AG04450 (cell line): ENCODE data around the gene HEPACAM2. TPM values are rescaled to one million over a fixed set of nuclear protein-coding genes. Genes with fewer than 3 reads are reported as not detected.

ENCODE experiments used
- CTCF ChIA-PET: fragments of 300-600, 350-600 bp; formaldehyde crosslinking; extraction: SDS; loops from one replicate; lab custom pipeline; 2022; ENCODE audit warnings: antibody characterized with exemption, inconsistent platforms; lab: Charles Lee
- POLR2A ChIA-PET: fragments of 350-600 bp; formaldehyde crosslinking; extraction: SDS; loops from one replicate; lab custom pipeline; 2021; ENCODE audit warnings: antibody characterized with exemption, inconsistent platforms; lab: Yijun Ruan, JAX
- DNase-seq: peaks from one replicate; pipeline ENCODE4 v3.0.0-alpha.2; 2011; ENCODE audit warnings: low read depth, low spot score
- H3K27ac ChIP-seq: one replicate; pipeline ENCODE4 v1.5.1; 2012; ENCODE audit warnings: low read depth, low read length, control low read depth
- H3K27me3 ChIP-seq: one replicate; pipeline ENCODE4 v1.6.0; 2012; ENCODE audit warnings: low read length; ENCODE audit not compliant: control insufficient read depth, insufficient read depth
- H3K4me3 ChIP-seq: 2 replicates; pipeline ENCODE4 v1.5.1; 2011; ENCODE audit warnings: mild to moderate bottlenecking, low read depth, low read length, control low read depth
- H3K9me3 ChIP-seq: 2 replicates; pipeline ENCODE4 v1.5.1; 2012; ENCODE audit warnings: low read length; ENCODE audit not compliant: control insufficient read depth, insufficient read depth
- CTCF ChIP-seq: IDR thresholded peaks from 2 replicates; pipeline ENCODE4 v1.5.1; 2011; ENCODE audit warnings: low read depth, low read length, control low read depth, inconsistent platforms
- polyA plus RNA-seq: library from polyadenylated mRNA; depleted of rRNA; stranded (reverse); fragments of >200 nt; gene quantifications from 2 replicates; pipeline ENCODE4 v1.2.3, GENCODE V29; 2011

The HEPACAM2 gene
- polyA plus RNA-seq, 1 experiment, result not detected

GRCh38 chr7:93176992-93177580 is 49.2 kb downstream of the HEPACAM2 start:
- Histone ChIP-seq H3K4me3 (no peak overlapping the region), H3K27ac (no peak overlapping the region), H3K9me3 (no peaks in the 10 kb centered on the region), H3K27me3 (peaks cover 5% of the 10 kb centered on the region)
- ChIA-PET POLR2A (no interaction called here), CTCF (no interaction called here)
- DNase-seq, result no peak
- no peak for TF ChIP-seq CTCF

- no peak for DNase-seq
- no peak overlapping the region for H3K27ac ChIP-seq
- CTCF ChIA-PET, result interaction anchor here (0.7 kb wide), 1 partner anchor 121 kb away, joined by 3 read pairs; no protein-coding TSS in a partner anchor
- H3K4me3 ChIP-seq, result no peak overlapping the region
- POLR2A ChIA-PET, result no interaction called here
- TF ChIP-seq CTCF, result no peak
- peaks cover 5% of the 10 kb centered on the region for H3K27me3 ChIP-seq
- peaks cover 5% of the 10 kb centered on the region; the same call in 1 of the 2 replicates for H3K9me3 ChIP-seq
Measured at GRCh38 chr7:93175219-93175618, 51.0 kb downstream of the HEPACAM2 start.

- TF ChIP-seq CTCF, result no peak
- peaks cover 6% of the 10 kb centered on the region; the same call in 1 of the 2 replicates for H3K9me3 ChIP-seq
- H3K27ac ChIP-seq, result no peak overlapping the region
- ChIA-PET POLR2A (no interaction called here), CTCF (no interaction called here)
- no peak overlapping the region for H3K4me3 ChIP-seq
- H3K27me3 ChIP-seq, result peaks cover 2% of the 10 kb centered on the region
- no peak for DNase-seq
Measured at GRCh38 chr7:93172683-93173082, 53.6 kb downstream of the HEPACAM2 start.

- no peak overlapping the region for H3K4me3 ChIP-seq
- ChIA-PET CTCF (no interaction called here), POLR2A (no interaction called here)
Measured at GRCh38 chr7:93171606-93172226, 54.6 kb downstream of the HEPACAM2 start.

More at GRCh38 chr7:93171606-93172226, 54.6 kb downstream of the HEPACAM2 start:
- Histone ChIP-seq H3K27me3 (peaks cover 2% of the 10 kb centered on the region), H3K27ac (no peak overlapping the region), H3K9me3 (peaks cover 6% of the 10 kb centered on the region; the same call in 1 of the 2 replicates)
- DNase-seq, result no peak
- no peak for TF ChIP-seq CTCF
